ENCODE measurements around the gene HBQ1.

DNA sequence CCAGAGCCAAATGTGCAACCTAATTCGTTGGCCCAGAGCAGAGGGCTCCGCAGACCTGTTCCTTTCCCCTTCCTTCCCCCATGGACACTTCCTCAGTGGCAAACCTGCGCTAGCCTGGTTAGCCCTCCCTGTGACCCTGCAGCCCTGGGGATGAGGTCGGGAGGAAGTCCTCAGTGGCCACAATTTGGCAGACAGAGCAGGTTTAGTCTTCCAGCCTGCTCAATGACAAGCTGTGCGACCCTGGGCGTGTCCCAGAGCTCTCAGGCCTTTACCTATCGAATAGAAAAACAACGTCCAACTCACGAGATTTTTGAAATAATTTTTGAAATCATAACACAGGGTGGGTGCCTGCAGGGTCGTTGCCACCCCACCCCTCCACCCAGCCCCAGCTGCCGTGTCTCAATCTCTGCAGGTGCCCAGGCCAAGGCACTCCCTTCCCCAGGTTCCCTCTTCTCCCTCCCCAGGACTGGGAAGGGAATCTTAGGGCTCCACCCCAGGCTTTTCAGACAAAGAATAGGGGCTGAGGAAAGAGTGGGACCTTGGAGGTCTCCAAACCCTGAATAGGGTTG is 13.1 kb upstream of the HBQ1 start:
- TF ChIP-seq CTCF (IDR thresholded peaks at IDR 0.05; ENCODE audit: low read depth, low read length, missing input control) (no peak), JUND (IDR thresholded peaks at IDR 0.05) (no peak), EGR1 (IDR thresholded peaks at IDR 0.05; ENCODE audit: low read depth in 2 of 2) (no peak), SP1 (IDR thresholded peaks at IDR 0.05) (no peak), RXRA (IDR thresholded peaks at IDR 0.05) (no peak), ZBTB33 (IDR thresholded peaks at IDR 0.05) (no peak), ATF3 (IDR thresholded peaks at IDR 0.05) (no peak), REST (IDR thresholded peaks at IDR 0.05) (no peak), TAF1 (conservative IDR thresholded peaks at IDR 0.05) (no peak), FOXA1 (IDR thresholded peaks at IDR 0.05) (no peak)
- TF ChIP-seq, protein P1, sequence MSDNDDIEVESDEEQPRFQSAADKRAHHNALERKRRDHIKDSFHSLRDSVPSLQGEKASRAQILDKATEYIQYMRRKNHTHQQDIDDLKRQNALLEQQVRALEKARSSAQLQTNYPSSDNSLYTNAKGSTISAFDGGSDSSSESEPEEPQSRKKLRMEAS (IDR thresholded peaks at IDR 0.05), result no peak

All from liver (tissue), 3 donors.